Left hindlimb (tissue), 1 donor: ENCODE data around the gene TRPM3.
"Not testable (repeated sequence)": the region's sequence is repeated elsewhere in the genome, so short reads cannot be mapped to it uniquely, and the experiment has no call there.

Source experiments
- DNase-seq: peaks from one replicate; pipeline ENCODE4 v3.0.0-alpha.2; 2018

The TRPM3 gene

GRCh38 chr9:70706797-70707196 is 414.6 kb downstream of the TRPM3 start:
- DNase-seq: not testable (repeated sequence)

- DNase-seq: no peak
These were observed 420.3 kb downstream of the TRPM3 start for GRCh38 chr9:70701163-70701562.

- no peak for DNase-seq
These were observed 424.6 kb downstream of the TRPM3 start for GRCh38 chr9:70696694-70697335.

GRCh38 chr9:70694758-70695157 is 426.7 kb downstream of the TRPM3 start:
- no peak for DNase-seq

GRCh38 chr9:70693186-70693585 is 428.2 kb downstream of the TRPM3 start:
- DNase-seq: no peak

GRCh38 chr9:70692431-70692830 is 429.0 kb downstream of the TRPM3 start:
- DNase-seq: no peak

GRCh38 chr9:70688704-70689103 is 432.7 kb downstream of the TRPM3 start:
- DNase-seq: no peak

GRCh38 chr9:70683841-70684240 is 437.6 kb downstream of the TRPM3 start:
- no peak for DNase-seq

- DNase-seq: no peak
These were observed 439.1 kb downstream of the TRPM3 start for GRCh38 chr9:70682298-70682697.

- DNase-seq: no peak
These were observed 441.6 kb downstream of the TRPM3 start for GRCh38 chr9:70679845-70680244.

- no peak for DNase-seq
These were observed 443.3 kb downstream of the TRPM3 start for GRCh38 chr9:70678153-70678552.

- DNase-seq: no peak
These were observed 444.2 kb downstream of the TRPM3 start for GRCh38 chr9:70677055-70677735.

- no peak for DNase-seq
These were observed 445.5 kb downstream of the TRPM3 start for GRCh38 chr9:70675868-70676370.

- no peak for DNase-seq
These were observed 447.6 kb downstream of the TRPM3 start for GRCh38 chr9:70673844-70674243.

GRCh38 chr9:70672161-70672649 is 449.2 kb downstream of the TRPM3 start:
- DNase-seq: no peak

- DNase-seq: no peak
These were observed 452.7 kb downstream of the TRPM3 start for GRCh38 chr9:70668751-70669150.

GRCh38 chr9:70658765-70659164 is 462.7 kb downstream of the TRPM3 start:
- DNase-seq: no peak

GRCh38 chr9:70656281-70656680 is 465.1 kb downstream of the TRPM3 start:
- no peak for DNase-seq

- DNase-seq: no peak
These were observed 467.3 kb downstream of the TRPM3 start for GRCh38 chr9:70654144-70654543.

- DNase-seq: not testable (repeated sequence)
These were observed 476.8 kb downstream of the TRPM3 start for GRCh38 chr9:70644627-70645026.

GRCh38 chr9:70642341-70642740 is 479.1 kb downstream of the TRPM3 start:
- DNase-seq: peak; percentile 76

GRCh38 chr9:70641631-70642030 is 479.8 kb downstream of the TRPM3 start:
- DNase-seq: peak; percentile 75

- DNase-seq: no peak
These were observed 480.4 kb downstream of the TRPM3 start for GRCh38 chr9:70641031-70641430.
